DOHH2 (cell line): ENCODE data around the gene BIN1.

ENCODE experiments used
- EZH2phosphoT487 ChIP-seq: fragments of 200-600 bp; sonication (generic); IDR thresholded peaks from 2 replicates; pipeline ENCODE4 v1.6.1; 2017; ENCODE audit warnings: borderline replicate concordance, mild to moderate bottlenecking, antibody characterized with exemption, low read length, moderate library complexity, mixed read lengths
- TF ChIP-seq, protein P1 (sequence below): fragments of 200-600 bp; sonication (generic); IDR thresholded peaks from one replicate; pipeline ENCODE4 v1.5.1; 2014; ENCODE audit warnings: antibody characterized with exemption, mild to moderate bottlenecking, low read depth, low read length; ENCODE audit not compliant: poor library complexity, severe bottlenecking

DNA sequence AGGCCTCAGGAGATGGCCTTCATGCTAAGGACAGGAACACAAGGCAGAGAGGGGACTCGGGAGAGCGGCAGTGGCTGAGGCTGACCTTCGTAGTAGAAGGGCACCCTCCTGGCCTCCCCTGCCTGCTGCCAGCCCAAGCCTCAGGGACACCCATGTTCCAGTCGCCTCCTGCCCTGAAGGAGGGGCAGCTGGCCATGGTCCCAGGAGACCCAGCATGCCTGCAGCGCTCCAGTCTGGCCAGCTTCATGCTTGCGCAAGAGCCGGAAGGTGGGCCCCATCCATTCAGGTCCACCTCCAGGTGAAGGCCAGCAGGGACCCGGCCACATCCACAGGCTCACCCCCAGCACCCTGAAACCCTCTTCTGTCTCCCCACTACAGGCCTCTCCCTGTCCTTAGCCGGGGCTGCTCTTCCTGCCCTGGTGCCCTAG is 35.0 kb downstream of the BIN1 start:
- TF ChIP-seq, protein P1, sequence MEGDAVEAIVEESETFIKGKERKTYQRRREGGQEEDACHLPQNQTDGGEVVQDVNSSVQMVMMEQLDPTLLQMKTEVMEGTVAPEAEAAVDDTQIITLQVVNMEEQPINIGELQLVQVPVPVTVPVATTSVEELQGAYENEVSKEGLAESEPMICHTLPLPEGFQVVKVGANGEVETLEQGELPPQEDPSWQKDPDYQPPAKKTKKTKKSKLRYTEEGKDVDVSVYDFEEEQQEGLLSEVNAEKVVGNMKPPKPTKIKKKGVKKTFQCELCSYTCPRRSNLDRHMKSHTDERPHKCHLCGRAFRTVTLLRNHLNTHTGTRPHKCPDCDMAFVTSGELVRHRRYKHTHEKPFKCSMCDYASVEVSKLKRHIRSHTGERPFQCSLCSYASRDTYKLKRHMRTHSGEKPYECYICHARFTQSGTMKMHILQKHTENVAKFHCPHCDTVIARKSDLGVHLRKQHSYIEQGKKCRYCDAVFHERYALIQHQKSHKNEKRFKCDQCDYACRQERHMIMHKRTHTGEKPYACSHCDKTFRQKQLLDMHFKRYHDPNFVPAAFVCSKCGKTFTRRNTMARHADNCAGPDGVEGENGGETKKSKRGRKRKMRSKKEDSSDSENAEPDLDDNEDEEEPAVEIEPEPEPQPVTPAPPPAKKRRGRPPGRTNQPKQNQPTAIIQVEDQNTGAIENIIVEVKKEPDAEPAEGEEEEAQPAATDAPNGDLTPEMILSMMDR, result peak; percentile 21
- TF ChIP-seq EZH2phosphoT487, result no peak
